Kidney epithelial cell (primary cell): Measurements from ENCODE around the gene MISP. TPM values are rescaled to one million over a fixed set of nuclear protein-coding genes. Genes with fewer than 3 reads are reported as not detected.
A peak's percentile ranks its signal among the peaks of the same experiment; 100 is the strongest.

ENCODE experiments used
- DNase-seq: peaks from one replicate; pipeline ENCODE4 v3.0.0-alpha.2; 2010; ENCODE audit warnings: low read depth
- H3K27me3 ChIP-seq: 2 replicates; pipeline ENCODE4 v1.6.0; 2011; ENCODE audit warnings: low read length; ENCODE audit not compliant: control insufficient read depth, insufficient read depth
- H3K36me3 ChIP-seq: 2 replicates; pipeline ENCODE4 v1.5.1; 2011; ENCODE audit warnings: low read length; ENCODE audit not compliant: control insufficient read depth, insufficient read depth
- H3K4me3 ChIP-seq: 2 replicates; pipeline ENCODE4 v1.5.1; 2011; ENCODE audit warnings: low read depth, mild to moderate bottlenecking, control low read depth, low read length
- total RNA-seq: library from RNA; depleted of rRNA; stranded (reverse); fragments of >200 nt; gene quantifications from 2 replicates; pipeline ENCODE4 v1.2.3, GENCODE V29; 2015
- TF ChIP-seq, protein P1 (sequence below): IDR thresholded peaks from 2 replicates; pipeline ENCODE4 v1.5.1; 2011; ENCODE audit warnings: mild to moderate bottlenecking, moderate library complexity, low read length, control low read depth, inconsistent platforms; ENCODE audit not compliant: insufficient read depth, poor library complexity, severe bottlenecking

The MISP gene
- total RNA-seq, 1 donor from 2014 or later, result 45.6 TPM

DNA sequence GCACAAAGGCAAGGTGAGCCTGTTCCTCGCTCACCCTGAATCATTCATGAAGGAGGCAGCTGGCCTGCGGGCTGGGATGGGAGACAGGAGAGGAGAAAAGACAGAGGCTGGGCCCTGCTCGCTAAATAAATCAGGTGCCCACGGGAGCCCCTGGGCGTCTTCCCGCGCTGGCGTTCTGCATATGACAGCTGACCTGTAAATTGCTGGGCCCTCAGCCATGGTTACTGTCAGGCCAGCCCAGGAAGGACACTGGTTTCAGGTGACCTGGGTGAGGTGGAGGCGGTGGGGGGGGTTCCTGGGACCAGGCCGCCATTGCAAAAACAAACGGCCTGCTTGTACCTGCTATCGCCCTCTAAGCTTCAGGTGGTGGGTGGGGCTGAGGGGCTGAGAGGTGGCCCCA is 42.9 kb downstream of the MISP start:
- H3K36me3 ChIP-seq, result no peaks in the 10 kb centered on the region
- no peak for DNase-seq
- no peak overlapping the region for H3K4me3 ChIP-seq
- H3K27me3 ChIP-seq, result no peaks in the 10 kb centered on the region
- TF ChIP-seq, protein P1, sequence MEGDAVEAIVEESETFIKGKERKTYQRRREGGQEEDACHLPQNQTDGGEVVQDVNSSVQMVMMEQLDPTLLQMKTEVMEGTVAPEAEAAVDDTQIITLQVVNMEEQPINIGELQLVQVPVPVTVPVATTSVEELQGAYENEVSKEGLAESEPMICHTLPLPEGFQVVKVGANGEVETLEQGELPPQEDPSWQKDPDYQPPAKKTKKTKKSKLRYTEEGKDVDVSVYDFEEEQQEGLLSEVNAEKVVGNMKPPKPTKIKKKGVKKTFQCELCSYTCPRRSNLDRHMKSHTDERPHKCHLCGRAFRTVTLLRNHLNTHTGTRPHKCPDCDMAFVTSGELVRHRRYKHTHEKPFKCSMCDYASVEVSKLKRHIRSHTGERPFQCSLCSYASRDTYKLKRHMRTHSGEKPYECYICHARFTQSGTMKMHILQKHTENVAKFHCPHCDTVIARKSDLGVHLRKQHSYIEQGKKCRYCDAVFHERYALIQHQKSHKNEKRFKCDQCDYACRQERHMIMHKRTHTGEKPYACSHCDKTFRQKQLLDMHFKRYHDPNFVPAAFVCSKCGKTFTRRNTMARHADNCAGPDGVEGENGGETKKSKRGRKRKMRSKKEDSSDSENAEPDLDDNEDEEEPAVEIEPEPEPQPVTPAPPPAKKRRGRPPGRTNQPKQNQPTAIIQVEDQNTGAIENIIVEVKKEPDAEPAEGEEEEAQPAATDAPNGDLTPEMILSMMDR, result no peak

GRCh38 chr19:795073-795611 is 44.2 kb downstream of the MISP start:
- no peak overlapping the region for H3K4me3 ChIP-seq
- TF ChIP-seq, protein P1, result no peak
- H3K36me3 ChIP-seq, result peaks cover 3% of the 10 kb centered on the region
- H3K27me3 ChIP-seq, result no peaks in the 10 kb centered on the region
- no peak for DNase-seq

DNA sequence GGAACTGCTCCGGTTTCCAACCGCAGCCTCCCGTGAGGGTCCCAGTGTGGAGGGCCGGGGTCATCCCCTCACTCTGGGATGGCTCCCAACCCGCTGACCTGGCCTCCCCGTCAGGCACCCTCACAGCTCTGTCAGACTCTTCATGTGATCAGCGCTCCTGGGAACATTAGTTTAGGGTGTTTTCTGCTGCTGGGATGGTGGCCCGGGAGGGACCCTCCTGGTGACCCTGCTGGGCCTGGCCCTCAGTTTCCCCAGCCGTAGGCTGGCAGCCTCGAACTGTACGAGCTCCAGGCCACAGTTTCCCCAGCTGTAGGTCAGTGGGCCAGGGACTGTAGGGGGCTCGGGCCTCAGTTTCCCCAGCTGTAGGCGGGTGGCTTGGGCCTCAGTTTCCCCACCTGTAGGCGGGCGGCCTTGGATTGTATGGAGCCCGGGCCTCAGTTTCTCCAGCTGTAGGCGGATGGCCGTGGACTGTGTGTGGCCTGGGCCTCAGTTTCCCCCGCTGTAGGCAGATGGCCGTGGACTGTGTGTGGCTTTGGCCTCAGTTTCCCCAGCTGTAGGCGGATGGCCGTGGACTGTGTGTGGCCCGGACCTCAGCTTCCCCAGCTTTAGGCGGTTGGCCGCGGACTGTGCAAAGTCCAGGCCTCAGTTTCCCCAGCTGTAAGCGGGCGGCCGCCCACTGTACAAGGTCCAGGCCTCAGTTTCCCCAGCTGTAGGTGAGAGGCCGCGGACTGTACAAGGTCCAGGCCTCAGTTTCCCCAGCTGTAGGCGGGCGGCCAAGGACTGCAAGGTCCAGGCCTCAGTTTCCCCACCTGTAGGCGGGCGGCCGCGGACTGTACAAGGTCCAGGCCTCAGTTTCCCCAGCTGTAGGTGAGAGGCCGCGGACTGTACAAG is 45.0 kb downstream of the MISP start:
- Histone ChIP-seq H3K27me3 (no peaks in the 10 kb centered on the region), H3K36me3 (peaks cover 3% of the 10 kb centered on the region), H3K4me3 (peak overlapping the region; percentile 76)
- no peak for DNase-seq
- TF ChIP-seq, protein P1, result no peak

DNA sequence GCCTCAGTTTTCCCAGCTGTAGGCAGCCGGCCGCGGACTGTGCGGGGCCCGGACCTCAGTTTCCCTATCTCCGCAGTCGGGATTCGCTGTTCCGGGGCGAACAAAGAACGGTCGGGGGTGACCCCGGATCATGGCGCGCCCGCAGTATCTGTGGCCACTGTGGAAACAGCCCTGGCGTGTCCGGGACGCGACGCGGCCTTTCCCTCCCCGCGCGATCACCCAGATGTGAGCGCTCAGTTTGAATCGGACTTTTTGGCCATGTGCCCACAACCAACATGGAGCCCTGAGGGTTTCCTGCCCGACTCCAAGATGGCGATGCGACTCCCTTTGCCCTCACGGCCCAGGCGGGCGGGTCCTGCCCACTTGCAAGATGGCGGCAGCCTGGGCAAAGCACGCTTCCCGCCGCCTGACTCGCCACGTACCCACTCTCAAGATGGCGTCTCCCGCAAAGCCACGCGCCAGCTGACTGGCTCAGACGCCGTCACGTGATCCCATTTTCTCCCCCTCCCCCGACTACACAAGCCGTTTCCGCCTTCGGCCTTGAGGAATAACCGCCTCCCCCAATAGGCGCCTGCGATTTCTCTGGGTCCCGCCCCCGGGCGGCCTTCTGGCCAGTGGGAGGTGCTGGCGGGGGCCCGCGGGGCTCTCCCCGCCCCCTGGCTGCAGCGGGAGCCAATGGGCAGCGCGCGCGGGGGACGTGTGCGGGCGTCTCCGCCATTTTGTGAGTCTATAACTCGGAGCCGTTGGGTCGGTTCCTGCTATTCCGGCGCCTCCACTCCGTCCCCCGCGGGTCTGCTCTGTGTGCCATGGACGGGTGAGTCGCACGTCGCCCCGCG is 46.0 kb downstream of the MISP start, which contains the start of gene PTBP1:
Gene PTBP1 (plus strand): TSS at position 761 of the 836 bp plus-strand sequence. CDS start 46 bp downstream, at position 807.
- Histone ChIP-seq H3K36me3 (peaks cover 3% of the 10 kb centered on the region), H3K27me3 (no peaks in the 10 kb centered on the region), H3K4me3 (peak within 1 kb of the TSS; percentile 89)
- peak; percentile 99 for DNase-seq
- TF ChIP-seq, protein P1, result no peak

- H3K36me3 ChIP-seq, result peaks cover 3% of the 10 kb centered on the region
- TF ChIP-seq, protein P1, result no peak
- H3K4me3 ChIP-seq, result peak overlapping the region; percentile 89
- no peak for DNase-seq
- no peaks in the 10 kb centered on the region for H3K27me3 ChIP-seq
These were observed 46.9 kb downstream of the MISP start for GRCh38 chr19:797528-798414.
